Central memory CD8-positive, alpha-beta T cell (primary cell): ENCODE results near the gene WFIKKN1.

Experiments
- ATAC-seq: fragments of 150-1000 bp; cut with Tn5 transposase; replicated peaks from 2 replicates; pipeline ENCODE4 v1.10.0; 2022; ENCODE audit warnings: mild to moderate bottlenecking, moderate FRiP score, moderate number of reproducible peaks; ENCODE audit not compliant: poor library complexity, severe bottlenecking; ENCODE audit errors: extremely low read depth
- DNase-seq, 2 donors: peaks; one replicate each; pipeline ENCODE4 v3.0.0; 2021; ENCODE audit warnings: low spot score in 2 of 2
- H3K27ac Mint-ChIP-seq: one replicate; pipeline ENCODE4 v1.8.0; 2022; ENCODE audit warnings: low read depth, mild to moderate bottlenecking, moderate library complexity, mixed read lengths
- H3K27me3 Mint-ChIP-seq: one replicate; pipeline ENCODE4 v1.8.0; 2022; ENCODE audit warnings: mixed read lengths
- H3K36me3 Mint-ChIP-seq: one replicate; pipeline ENCODE4 v1.8.0; 2022; ENCODE audit warnings: mild to moderate bottlenecking, moderate library complexity, mixed read lengths; ENCODE audit not compliant: insufficient read depth
- H3K4me1 Mint-ChIP-seq: one replicate; pipeline ENCODE4 v1.8.0; 2022; ENCODE audit warnings: mixed read lengths
- H3K4me3 Mint-ChIP-seq: one replicate; pipeline ENCODE4 v1.8.0; 2022; ENCODE audit warnings: mild to moderate bottlenecking, moderate library complexity, mixed read lengths
- H3K9me3 Mint-ChIP-seq: one replicate; pipeline ENCODE4 v1.8.0; 2022; ENCODE audit warnings: mixed read lengths

Gene WFIKKN1

GRCh38 chr16:620700-621525 lies 9.9 kb upstream of the WFIKKN1 start:
- DNase-seq, result no peak

GRCh38 chr16:621526-622105 lies 9.2 kb upstream of the WFIKKN1 start:
- Mint-ChIP-seq H3K4me3 (no peak overlapping the region), H3K36me3 (peaks cover 2% of the 10 kb centered on the region), H3K27ac (no peak overlapping the region), H3K9me3 (no peaks in the 10 kb centered on the region), H3K27me3 (no peaks in the 10 kb centered on the region), H3K4me1 (no peaks in the 10 kb centered on the region)
- no peak for ATAC-seq
- DNase-seq, result no peak

More at GRCh38 chr16:620700-621525, 9.9 kb upstream of the WFIKKN1 start:
- no peak for ATAC-seq
- no peaks in the 10 kb centered on the region for H3K36me3 Mint-ChIP-seq
- H3K27ac Mint-ChIP-seq, result no peak overlapping the region
- H3K9me3 Mint-ChIP-seq, result no peaks in the 10 kb centered on the region
- H3K4me1 Mint-ChIP-seq, result no peaks in the 10 kb centered on the region
- H3K4me3 Mint-ChIP-seq, result no peak overlapping the region
- no peaks in the 10 kb centered on the region for H3K27me3 Mint-ChIP-seq

- peaks cover 3% of the 10 kb centered on the region for H3K36me3 Mint-ChIP-seq
- no peak overlapping the region for H3K27ac Mint-ChIP-seq
- no peaks in the 10 kb centered on the region for H3K9me3 Mint-ChIP-seq
- H3K27me3 Mint-ChIP-seq, result no peaks in the 10 kb centered on the region
- H3K4me3 Mint-ChIP-seq, result no peak overlapping the region
- DNase-seq (no peak), ATAC-seq (no peak)
- H3K4me1 Mint-ChIP-seq, result no peaks in the 10 kb centered on the region
Observed at GRCh38 chr16:622920-623280, 7.9 kb upstream of the WFIKKN1 start.

DNA sequence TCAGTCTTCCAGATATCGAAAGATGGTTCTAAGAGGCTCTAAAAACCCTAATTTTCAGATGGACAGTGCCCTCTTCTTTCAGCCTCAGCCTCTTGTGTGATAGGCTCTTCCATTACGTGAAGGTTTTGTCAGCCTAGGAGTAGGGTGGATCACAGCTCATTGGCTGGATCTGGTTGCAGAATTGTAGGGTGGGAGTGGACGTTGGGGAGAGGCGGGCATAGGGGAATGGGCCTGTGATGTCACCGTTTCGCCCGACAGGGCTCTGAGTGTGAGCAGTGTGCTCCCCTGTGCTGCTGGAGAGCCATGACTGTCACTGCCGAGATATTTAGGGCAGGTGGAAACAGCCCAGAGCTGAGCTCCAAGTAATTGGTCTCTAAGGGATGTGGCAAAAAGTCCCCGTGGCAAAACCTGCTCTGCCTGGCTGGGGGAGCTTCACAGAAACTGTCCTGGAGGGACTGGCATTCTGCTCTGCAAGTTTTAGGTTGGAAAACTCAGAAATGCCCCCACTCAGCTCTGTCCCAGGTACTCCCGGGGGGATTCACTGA lies 6.2 kb upstream of the WFIKKN1 start:
- no peaks in the 10 kb centered on the region for H3K27me3 Mint-ChIP-seq
- no peaks in the 10 kb centered on the region for H3K9me3 Mint-ChIP-seq
- ATAC-seq (no peak), DNase-seq (no peak)
- no peak overlapping the region for H3K4me3 Mint-ChIP-seq
- H3K4me1 Mint-ChIP-seq, result no peaks in the 10 kb centered on the region
- H3K27ac Mint-ChIP-seq, result no peak overlapping the region
- H3K36me3 Mint-ChIP-seq, result peaks cover 7% of the 10 kb centered on the region

DNA sequence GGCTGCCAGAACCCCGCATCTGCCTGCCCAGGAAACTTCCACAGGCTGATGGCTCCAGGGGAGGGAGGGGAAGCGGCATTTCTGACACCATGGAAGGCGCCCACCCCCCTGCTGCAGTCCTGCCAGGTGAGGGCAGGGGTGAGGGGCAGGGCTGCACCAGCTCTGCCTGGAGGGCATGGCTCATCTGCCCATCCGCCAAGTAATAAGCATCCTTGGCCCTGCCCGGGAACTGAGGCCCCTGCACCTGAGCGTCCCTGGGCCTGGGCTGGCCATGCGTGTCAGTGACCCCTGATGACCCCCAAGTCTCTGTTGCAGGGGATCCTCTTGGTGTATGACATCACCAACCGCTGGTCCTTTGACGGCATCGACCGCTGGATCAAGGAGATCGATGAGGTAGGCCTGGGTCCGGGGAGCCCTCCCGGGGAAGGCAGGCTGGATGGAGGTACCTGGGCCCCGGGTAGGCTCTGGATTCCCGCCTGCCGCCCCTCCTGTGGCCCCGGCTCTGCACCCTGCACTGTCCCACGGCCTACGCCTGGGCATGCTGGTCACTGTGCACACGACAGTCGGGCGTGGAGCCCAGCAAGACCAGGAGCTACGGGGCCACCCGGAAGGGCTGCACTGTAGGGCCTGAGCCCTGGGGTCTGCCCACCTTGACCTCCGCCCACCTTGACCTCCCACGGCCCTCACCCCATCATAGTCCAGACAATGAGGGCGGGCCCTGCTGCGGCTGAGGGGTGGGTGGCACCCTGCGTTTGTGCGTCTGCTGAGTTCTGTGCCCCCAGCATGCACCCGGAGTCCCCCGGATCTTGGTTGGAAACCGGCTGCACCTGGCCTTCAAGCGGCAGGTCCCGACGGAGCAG lies 5.4 kb upstream of the WFIKKN1 start:
- no peak for ATAC-seq
- peaks cover 8% of the 10 kb centered on the region for H3K36me3 Mint-ChIP-seq
- no peaks in the 10 kb centered on the region for H3K9me3 Mint-ChIP-seq
- H3K4me1 Mint-ChIP-seq, result no peaks in the 10 kb centered on the region
- no peaks in the 10 kb centered on the region for H3K27me3 Mint-ChIP-seq
- no peak overlapping the region for H3K4me3 Mint-ChIP-seq
- DNase-seq, result no peak
- H3K27ac Mint-ChIP-seq, result no peak overlapping the region

DNA sequence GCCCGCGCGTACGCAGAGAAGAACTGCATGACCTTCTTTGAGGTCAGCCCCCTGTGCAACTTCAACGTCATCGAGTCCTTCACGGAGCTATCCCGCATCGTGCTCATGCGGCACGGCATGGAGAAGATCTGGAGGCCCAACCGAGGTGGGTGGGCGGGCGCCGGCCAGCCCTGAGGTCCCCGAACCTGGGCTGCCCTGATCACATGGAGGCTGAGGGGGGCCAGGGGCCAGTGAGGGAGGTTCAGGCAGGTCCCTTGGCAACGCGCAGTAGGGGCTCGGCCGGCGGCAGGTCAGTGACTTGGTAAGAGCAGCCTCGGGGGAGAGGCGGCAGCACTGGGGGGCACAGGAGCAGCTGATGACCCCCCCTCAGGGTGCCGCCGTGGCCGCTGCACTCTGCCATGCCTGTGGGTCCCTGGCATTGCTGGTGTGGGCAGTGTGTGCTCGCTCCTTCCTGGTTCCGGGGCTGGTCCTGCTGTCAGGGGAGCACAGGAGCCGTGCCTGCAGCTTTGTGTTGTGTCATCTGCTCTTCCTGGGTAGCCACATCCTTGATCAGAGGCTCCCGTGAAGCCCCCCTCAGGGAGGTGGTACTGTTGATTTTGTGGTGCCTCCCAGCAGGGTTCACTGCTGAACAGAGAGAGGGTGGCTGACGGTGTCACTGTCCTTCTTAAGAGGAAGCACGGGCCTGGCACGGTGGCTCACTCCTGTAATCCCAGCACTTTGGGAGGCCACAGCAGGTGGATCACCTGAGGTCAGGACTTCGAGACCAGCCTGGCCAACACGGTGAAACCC lies 4.6 kb upstream of the WFIKKN1 start:
- H3K27ac Mint-ChIP-seq, result no peak overlapping the region
- no peaks in the 10 kb centered on the region for H3K27me3 Mint-ChIP-seq
- no peaks in the 10 kb centered on the region for H3K9me3 Mint-ChIP-seq
- ATAC-seq (no peak), DNase-seq (no peak)
- no peak overlapping the region for H3K4me3 Mint-ChIP-seq
- H3K4me1 Mint-ChIP-seq, result no peaks in the 10 kb centered on the region
- H3K36me3 Mint-ChIP-seq, result peaks cover 9% of the 10 kb centered on the region

DNA sequence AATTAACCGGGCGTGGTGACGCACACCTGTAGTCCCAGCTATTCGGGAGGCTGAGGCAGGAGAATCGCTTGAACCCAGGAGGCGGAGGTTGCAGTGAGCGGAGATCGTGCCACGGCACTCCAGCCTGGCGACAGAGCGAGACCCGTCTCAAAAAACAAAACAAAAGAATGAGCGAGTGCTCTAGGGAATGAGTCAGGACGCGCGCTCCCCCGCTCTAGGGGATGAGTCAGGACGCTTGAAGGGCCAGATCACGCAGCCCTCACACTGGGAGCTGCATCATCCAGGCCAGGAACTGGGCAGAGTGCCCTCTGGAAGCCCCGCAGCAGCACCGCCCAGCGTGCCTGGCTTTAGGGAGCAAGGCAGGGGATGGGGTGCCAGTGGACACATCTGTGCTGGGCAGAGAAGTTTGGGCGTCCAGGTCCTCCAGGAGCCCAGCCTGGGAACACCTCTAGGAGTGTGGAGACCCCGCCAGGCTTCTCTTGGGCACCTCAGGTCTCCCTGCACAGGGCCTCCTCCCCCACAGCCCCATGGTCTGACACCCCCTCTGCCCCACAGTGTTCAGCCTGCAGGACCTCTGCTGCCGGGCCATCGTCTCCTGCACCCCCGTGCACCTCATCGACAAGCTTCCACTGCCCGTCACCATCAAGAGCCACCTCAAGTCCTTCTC lies 3.9 kb upstream of the WFIKKN1 start:
- no peaks in the 10 kb centered on the region for H3K4me1 Mint-ChIP-seq
- H3K4me3 Mint-ChIP-seq, result no peak overlapping the region
- H3K9me3 Mint-ChIP-seq, result no peaks in the 10 kb centered on the region
- DNase-seq (no peak), ATAC-seq (no peak)
- no peak overlapping the region for H3K27ac Mint-ChIP-seq
- peaks cover 9% of the 10 kb centered on the region for H3K36me3 Mint-ChIP-seq
- no peaks in the 10 kb centered on the region for H3K27me3 Mint-ChIP-seq

DNA sequence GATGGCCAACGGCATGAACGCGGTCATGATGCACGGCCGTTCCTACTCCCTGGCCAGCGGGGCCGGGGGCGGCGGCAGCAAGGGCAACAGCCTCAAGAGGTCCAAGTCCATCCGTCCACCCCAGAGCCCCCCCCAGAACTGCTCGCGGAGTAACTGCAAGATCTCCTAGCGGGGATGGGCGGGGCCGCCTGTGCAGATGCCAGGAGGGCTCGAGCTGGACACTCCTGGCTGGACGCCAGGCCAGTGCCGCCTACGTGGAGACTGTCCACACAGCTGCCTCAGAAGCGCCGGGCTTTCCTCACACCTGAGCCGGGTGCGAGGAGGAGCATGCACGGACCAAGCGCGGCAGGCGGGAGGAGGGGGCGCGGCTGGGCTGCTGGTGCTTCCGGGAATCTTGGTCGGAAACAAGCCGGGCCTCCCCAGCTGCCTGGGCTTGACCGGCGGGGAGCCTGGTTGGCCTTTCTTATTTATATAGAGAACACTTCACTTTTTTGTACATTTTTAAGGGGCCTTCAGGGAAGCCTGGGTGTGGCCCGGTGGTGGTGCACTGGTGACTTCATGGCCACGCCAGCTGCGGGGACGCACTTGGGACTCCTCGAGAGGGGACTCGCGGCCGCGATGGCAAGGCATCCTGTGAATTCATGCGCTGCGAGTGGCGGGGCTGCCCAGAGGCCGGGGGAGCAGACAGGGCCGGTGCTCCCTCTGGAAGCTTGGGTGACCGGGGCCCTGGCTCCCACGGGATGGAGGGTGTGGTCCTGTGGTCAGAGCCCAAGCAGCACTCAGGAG lies 3.1 kb upstream of the WFIKKN1 start:
- ATAC-seq (no peak), DNase-seq (no peak)
- Mint-ChIP-seq H3K36me3 (peaks cover 9% of the 10 kb centered on the region), H3K27me3 (no peaks in the 10 kb centered on the region), H3K27ac (no peak overlapping the region), H3K4me1 (no peaks in the 10 kb centered on the region), H3K4me3 (no peak overlapping the region), H3K9me3 (no peaks in the 10 kb centered on the region)

DNA sequence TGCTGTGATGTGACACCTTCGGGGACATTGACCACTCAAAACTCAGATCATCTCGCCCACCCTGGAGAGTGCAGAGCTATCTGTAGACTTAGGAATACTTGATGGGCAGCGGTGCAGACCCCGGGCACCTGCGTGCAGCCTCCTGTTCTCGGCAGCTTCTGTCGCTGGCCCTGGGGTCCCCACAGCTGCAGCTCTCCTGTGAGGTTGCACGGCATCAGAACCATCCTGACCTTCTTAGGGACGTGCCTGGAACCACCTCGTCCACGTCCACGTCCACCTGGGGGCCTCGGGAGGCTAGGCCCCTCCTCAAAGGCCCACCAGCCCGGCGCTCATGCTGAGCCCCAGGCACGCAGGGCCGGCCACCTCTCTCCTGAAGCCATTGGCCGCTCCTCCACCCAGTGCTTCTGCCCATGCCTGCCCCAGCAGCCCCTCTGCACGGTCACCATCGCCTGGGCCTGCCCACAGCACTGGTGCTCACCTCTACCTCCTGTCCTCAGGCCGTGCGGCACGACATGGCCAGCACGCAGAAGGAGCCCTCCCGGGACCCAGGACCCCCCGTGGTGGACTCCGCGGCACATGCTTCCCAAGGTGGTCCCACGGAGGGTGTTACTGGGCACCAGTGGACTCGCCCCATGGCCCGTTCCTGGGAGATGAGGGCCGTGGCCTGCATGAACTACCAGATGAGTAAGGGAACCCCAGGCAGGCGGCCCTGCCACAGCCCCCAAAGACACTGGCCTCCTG lies 2.3 kb upstream of the WFIKKN1 start:
- ATAC-seq (no peak), DNase-seq (no peak)
- H3K27me3 Mint-ChIP-seq, result no peaks in the 10 kb centered on the region
- peaks cover 9% of the 10 kb centered on the region for H3K36me3 Mint-ChIP-seq
- no peak overlapping the region for H3K4me3 Mint-ChIP-seq
- no peak overlapping the region for H3K27ac Mint-ChIP-seq
- H3K9me3 Mint-ChIP-seq, result no peaks in the 10 kb centered on the region
- H3K4me1 Mint-ChIP-seq, result no peaks in the 10 kb centered on the region

DNA sequence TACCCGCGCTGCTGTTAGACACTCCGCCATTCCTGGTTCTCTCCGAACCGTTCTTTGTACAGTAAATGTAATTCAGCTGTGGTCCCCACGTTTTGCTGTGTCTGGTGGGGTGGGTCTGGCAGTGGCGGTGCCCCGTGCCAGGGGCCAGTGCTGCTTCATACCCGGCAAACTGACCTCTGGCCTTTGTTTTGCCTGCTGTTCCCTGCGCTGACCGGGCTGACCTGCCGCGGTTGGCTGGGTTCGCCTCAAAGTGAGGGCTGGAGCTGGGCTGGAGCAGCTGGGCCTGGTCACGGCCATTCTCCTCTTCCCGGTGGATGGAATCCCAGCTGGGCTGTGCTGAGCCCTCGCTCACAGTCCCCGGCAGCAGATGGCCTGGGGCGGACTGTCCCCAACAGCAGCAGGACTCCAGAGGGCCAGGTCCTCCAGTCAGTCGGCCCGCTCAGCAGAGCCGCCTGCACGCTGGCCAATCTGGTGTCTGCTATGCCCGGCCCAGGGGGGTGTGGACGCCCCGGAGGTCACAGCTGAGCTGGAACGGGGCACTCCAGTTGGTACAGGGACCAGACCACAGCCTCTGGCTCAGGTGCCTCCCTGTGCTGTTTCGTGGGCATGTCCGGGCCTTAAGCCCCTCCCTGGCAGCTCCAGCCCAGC lies 1.5 kb upstream of the WFIKKN1 start:
- Mint-ChIP-seq H3K27me3 (no peaks in the 10 kb centered on the region), H3K9me3 (no peaks in the 10 kb centered on the region), H3K36me3 (peaks cover 13% of the 10 kb centered on the region), H3K27ac (no peak overlapping the region), H3K4me3 (no peak overlapping the region), H3K4me1 (no peaks in the 10 kb centered on the region)
- no peak for DNase-seq
- ATAC-seq, result no peak
